K562 (cell line): Measurements from ENCODE around the gene KIZ. TPM values are rescaled to one million over a fixed set of nuclear protein-coding genes. Genes with fewer than 3 reads are reported as not detected.

Experiments used
- ATAC-seq: fragments of 200-7000 bp; cut with Tn5 transposase; 3 replicates; pipeline ENCODE4 v1.9.1; 2020; ENCODE audit warnings: moderate library complexity
- BruUV-seq: library from RNA; stranded (reverse); fragments of 400-500 nt; replicated peaks from 2 replicates; lab custom pipeline; 2021; lab: Mats Ljungman, UMichigan
- CTCF ChIA-PET: fragments of 300-600 bp; formaldehyde crosslinking; extraction: SDS; loops from one replicate; lab custom pipeline; 2021; ENCODE audit warnings: low intra/inter-chr PET ratio; lab: Yijun Ruan, JAX
- POLR2A ChIA-PET: fragments of 300-600, 350-650 bp; sonication (Branson Sonifier 250); formaldehyde crosslinking; extraction: SDS; loops from one replicate; lab custom pipeline; 2021; ENCODE audit warnings: antibody characterized with exemption, inconsistent platforms; lab: Yijun Ruan, JAX
- DNase-seq, 4 experiments: peaks; one replicate each; pipeline versions ENCODE4 v3.0.0 to v3.0.0-alpha.2; 2011 to 2018; ENCODE audit warnings: low spot score in 3 of 4, mixed read lengths in 3 of 4; ENCODE audit errors: extremely low read depth in 1 of 4
- FAIRE-seq: peaks from 2 replicates; lab custom pipeline; 2011; peaks lifted over from hg19 to GRCh38; lab: Jason Lieb, UNC
- H2AFZ ChIP-seq: 2 replicates; pipeline ENCODE4 v1.6.0; 2011; ENCODE audit warnings: low read depth, low read length, control low read depth, inconsistent platforms
- H3K27ac ChIP-seq: fragments of 200-600 bp; 3 replicates; pipeline ENCODE4 v1.8.0; 2011; ENCODE audit warnings: low read depth, mild to moderate bottlenecking, control low read depth, inconsistent platforms, low read length, moderate library complexity, mixed read lengths; ENCODE audit errors: extremely low read depth
- H3K27me3 ChIP-seq, 2 experiments: fragments of 300-600 bp in 1 of 2; 2 replicates in 1 of 2; 3 replicates in 1 of 2; pipeline versions ENCODE4 v1.6.0 to v1.8.0; 2011; ENCODE audit warnings: inconsistent platforms in 2 of 2, low read length in 2 of 2, mild to moderate bottlenecking in 1 of 2, mixed read lengths in 1 of 2, moderate library complexity in 1 of 2; ENCODE audit not compliant: control insufficient read depth in 2 of 2, insufficient read depth in 2 of 2
- H3K36me3 ChIP-seq: fragments of 300-600 bp; 3 replicates; pipeline ENCODE4 v1.8.0; 2011; ENCODE audit warnings: mild to moderate bottlenecking, low read length, inconsistent platforms; ENCODE audit not compliant: control insufficient read depth, insufficient read depth
- H3K4me1 ChIP-seq, 2 experiments: fragments of 200-600 bp in 1 of 2; replicated peaks in 1 of 2; 2 replicates in 1 of 2; 3 replicates in 1 of 2; pipeline versions ENCODE4 v1.5.1 to v1.8.0; 2011; ENCODE audit warnings: inconsistent platforms in 2 of 2, low read length in 2 of 2, mild to moderate bottlenecking in 1 of 2, mixed read lengths in 1 of 2, moderate library complexity in 1 of 2; ENCODE audit not compliant: control insufficient read depth in 2 of 2, insufficient read depth in 2 of 2
- H3K4me2 ChIP-seq: 2 replicates; pipeline ENCODE4 v1.6.1; 2011; ENCODE audit warnings: low read length, control low read depth, inconsistent platforms, mixed read lengths; ENCODE audit not compliant: insufficient read depth
- H3K4me3 ChIP-seq: fragments of 200-600 bp; sonication (generic), shearing (Covaris generic); 2 replicates; pipeline ENCODE4 v1.5.1; 2016; ENCODE audit warnings: control low read depth, inconsistent platforms
- H3K79me2 ChIP-seq: fragments of 200-600 bp; 3 replicates; pipeline ENCODE4 v1.8.0; 2011; ENCODE audit warnings: low read length, inconsistent platforms; ENCODE audit not compliant: control insufficient read depth, insufficient read depth
- H3K9ac ChIP-seq, 2 experiments: 2 replicates each; pipeline versions ENCODE4 v1.6.0 to v1.6.1; 2011; ENCODE audit warnings: low read depth in 2 of 2, low read length in 2 of 2, control low read depth in 1 of 2, inconsistent platforms in 1 of 2, mild to moderate bottlenecking in 1 of 2, mixed read lengths in 1 of 2; ENCODE audit not compliant: insufficient read depth in 1 of 2
- H3K9me1 ChIP-seq: one replicate; pipeline ENCODE4 v1.6.0; 2011; ENCODE audit warnings: inconsistent platforms, mild to moderate bottlenecking, low read length, moderate library complexity; ENCODE audit not compliant: control insufficient read depth, insufficient read depth
- H3K9me3 ChIP-seq: replicated peaks from 2 replicates; pipeline ENCODE4 v1.5.1; 2011; ENCODE audit warnings: low read depth, low read length, inconsistent platforms; ENCODE audit not compliant: control insufficient read depth, insufficient read depth
- H4K20me1 ChIP-seq: replicated peaks from 2 replicates; pipeline ENCODE4 v1.6.1; 2011; ENCODE audit warnings: low read length, inconsistent platforms, mixed read lengths; ENCODE audit not compliant: control insufficient read depth, insufficient read depth
- WGBS: fragments of 100-300 bp; shearing (Covaris generic); methylation state at CpG from one replicate; pipeline ENCODE4 v1.1.6; 2016; ENCODE audit warnings: low coverage, mixed read lengths; ENCODE audit not compliant: insufficient coverage; ENCODE audit errors: missing lambda C conversion rate; 5-methylcytosine and 5-hydroxymethylcytosine counted together
- in situ Hi-C: fragments of 300-500 bp; cut with MboI; formaldehyde crosslinking; loops from 4 replicates; pipeline ENCODE4 v1.15.0; 2018; ENCODE audit warnings: inconsistent platforms, mixed read lengths
- intact Hi-C: fragments of 100-400 bp; cut with micrococcal nuclease; formaldehyde crosslinking; loops from 2 replicates; pipeline ENCODE4 v1.14.2; 2022
- polyA plus RNA-seq, 8 experiments: library from polyadenylated mRNA; depleted of rRNA in 4 of 8; stranded (reverse) in 5 of 8; unstranded in 3 of 8; fragments of >200 nt; fragmentation: Nextera tagmentation in 2 of 8; fragmentation: Illumina TruSeq in 1 of 8; extraction: Ambion mirVana in 2 of 8; extraction: Trizol in 1 of 8; gene quantifications; 2 replicates each; pipeline versions ENCODE4 v1.2.1 to v1.2.3, GENCODE V29; 2011 to 2014; ENCODE audit warnings: inconsistent platforms in 1 of 8, missing spikeins in 1 of 8
- total RNA-seq, 7 experiments: library from RNA; depleted of rRNA in 6 of 7; stranded (reverse); fragments of >200 nt in 6 of 7; fragmentation: Illumina TruSeq in 2 of 7; extraction: Trizol in 2 of 7; gene quantifications; 2 replicates each; pipeline versions ENCODE4 v1.2.1 to v1.2.3, GENCODE V29; 2011 to 2021; ENCODE audit warnings: low replicate concordance in 1 of 7
- TF ChIP-seq, protein P1 (sequence below): fragments of 450-650 bp; IDR thresholded peaks from 2 replicates; pipeline ENCODE4 v1.6.1; 2017; ENCODE audit warnings: antibody characterized with exemption, mild to moderate bottlenecking
- TF ChIP-seq, protein P2 (sequence below): fragments of 200-600 bp; sonication (generic); IDR thresholded peaks from one replicate; pipeline ENCODE4 v1.6.1; 2012; ENCODE audit warnings: mild to moderate bottlenecking, low read depth, low read length, inconsistent platforms

KIZ gene
- total and polyA plus RNA-seq, 9 of the 15 experiments (the other 6 are each of a cell fraction or from before 2014, with no cell fraction given) = 4.9 to 21.1 (median 13.5) TPM

DNA sequence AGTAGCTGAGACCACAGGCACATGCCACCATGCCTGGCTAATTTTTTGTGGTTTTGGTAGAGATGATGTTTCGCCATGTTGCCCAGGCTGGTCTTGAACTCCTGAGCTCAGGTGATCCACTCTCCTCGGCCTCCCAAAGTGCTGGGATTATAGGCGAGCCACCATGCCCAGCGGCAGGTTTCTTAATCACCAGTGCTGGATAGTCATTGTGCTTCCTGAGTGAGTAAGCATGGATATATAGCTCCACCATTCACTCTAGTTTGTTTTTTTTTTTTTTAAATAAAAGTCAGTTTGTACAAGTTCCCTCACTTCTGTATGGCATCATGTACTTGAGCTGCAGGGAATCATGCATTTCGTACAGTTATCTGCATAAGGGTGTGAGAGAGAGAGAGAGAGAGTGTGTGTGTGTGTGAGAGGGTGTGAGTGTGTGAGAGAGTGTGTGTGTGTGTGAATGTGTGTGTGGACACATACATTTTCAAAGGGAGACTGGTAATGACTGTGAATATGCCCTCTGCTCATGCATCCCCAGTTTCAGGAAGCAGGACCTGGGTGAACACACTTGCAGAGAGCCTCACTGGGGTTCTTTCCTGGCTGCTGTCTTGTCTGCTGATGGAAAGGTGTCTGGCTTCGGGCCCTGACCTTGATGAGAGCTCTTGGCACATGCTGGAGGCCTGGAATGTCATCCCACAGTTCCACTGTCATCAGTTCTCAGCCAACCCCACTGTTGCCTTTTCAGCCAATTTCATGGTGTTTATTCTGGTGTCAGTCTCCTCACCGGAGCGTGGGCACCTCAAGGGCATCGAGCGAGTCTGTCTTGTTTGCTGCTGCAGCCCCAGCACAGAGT, 112.3 kb downstream of the KIZ start:
- in situ Hi-C loops = loop anchor here (5.0 kb wide), 1 partner anchor 264 kb away; no protein-coding TSS in a partner anchor
- TF ChIP-seq, protein P1, sequence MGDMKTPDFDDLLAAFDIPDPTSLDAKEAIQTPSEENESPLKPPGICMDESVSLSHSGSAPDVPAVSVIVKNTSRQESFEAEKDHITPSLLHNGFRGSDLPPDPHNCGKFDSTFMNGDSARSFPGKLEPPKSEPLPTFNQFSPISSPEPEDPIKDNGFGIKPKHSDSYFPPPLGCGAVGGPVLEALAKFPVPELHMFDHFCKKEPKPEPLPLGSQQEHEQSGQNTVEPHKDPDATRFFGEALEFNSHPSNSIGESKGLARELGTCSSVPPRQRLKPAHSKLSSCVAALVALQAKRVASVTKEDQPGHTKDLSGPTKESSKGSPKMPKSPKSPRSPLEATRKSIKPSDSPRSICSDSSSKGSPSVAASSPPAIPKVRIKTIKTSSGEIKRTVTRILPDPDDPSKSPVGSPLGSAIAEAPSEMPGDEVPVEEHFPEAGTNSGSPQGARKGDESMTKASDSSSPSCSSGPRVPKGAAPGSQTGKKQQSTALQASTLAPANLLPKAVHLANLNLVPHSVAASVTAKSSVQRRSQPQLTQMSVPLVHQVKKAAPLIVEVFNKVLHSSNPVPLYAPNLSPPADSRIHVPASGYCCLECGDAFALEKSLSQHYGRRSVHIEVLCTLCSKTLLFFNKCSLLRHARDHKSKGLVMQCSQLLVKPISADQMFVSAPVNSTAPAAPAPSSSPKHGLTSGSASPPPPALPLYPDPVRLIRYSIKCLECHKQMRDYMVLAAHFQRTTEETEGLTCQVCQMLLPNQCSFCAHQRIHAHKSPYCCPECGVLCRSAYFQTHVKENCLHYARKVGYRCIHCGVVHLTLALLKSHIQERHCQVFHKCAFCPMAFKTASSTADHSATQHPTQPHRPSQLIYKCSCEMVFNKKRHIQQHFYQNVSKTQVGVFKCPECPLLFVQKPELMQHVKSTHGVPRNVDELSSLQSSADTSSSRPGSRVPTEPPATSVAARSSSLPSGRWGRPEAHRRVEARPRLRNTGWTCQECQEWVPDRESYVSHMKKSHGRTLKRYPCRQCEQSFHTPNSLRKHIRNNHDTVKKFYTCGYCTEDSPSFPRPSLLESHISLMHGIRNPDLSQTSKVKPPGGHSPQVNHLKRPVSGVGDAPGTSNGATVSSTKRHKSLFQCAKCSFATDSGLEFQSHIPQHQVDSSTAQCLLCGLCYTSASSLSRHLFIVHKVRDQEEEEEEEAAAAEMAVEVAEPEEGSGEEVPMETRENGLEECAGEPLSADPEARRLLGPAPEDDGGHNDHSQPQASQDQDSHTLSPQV = no peak
- TF ChIP-seq, protein P2, sequence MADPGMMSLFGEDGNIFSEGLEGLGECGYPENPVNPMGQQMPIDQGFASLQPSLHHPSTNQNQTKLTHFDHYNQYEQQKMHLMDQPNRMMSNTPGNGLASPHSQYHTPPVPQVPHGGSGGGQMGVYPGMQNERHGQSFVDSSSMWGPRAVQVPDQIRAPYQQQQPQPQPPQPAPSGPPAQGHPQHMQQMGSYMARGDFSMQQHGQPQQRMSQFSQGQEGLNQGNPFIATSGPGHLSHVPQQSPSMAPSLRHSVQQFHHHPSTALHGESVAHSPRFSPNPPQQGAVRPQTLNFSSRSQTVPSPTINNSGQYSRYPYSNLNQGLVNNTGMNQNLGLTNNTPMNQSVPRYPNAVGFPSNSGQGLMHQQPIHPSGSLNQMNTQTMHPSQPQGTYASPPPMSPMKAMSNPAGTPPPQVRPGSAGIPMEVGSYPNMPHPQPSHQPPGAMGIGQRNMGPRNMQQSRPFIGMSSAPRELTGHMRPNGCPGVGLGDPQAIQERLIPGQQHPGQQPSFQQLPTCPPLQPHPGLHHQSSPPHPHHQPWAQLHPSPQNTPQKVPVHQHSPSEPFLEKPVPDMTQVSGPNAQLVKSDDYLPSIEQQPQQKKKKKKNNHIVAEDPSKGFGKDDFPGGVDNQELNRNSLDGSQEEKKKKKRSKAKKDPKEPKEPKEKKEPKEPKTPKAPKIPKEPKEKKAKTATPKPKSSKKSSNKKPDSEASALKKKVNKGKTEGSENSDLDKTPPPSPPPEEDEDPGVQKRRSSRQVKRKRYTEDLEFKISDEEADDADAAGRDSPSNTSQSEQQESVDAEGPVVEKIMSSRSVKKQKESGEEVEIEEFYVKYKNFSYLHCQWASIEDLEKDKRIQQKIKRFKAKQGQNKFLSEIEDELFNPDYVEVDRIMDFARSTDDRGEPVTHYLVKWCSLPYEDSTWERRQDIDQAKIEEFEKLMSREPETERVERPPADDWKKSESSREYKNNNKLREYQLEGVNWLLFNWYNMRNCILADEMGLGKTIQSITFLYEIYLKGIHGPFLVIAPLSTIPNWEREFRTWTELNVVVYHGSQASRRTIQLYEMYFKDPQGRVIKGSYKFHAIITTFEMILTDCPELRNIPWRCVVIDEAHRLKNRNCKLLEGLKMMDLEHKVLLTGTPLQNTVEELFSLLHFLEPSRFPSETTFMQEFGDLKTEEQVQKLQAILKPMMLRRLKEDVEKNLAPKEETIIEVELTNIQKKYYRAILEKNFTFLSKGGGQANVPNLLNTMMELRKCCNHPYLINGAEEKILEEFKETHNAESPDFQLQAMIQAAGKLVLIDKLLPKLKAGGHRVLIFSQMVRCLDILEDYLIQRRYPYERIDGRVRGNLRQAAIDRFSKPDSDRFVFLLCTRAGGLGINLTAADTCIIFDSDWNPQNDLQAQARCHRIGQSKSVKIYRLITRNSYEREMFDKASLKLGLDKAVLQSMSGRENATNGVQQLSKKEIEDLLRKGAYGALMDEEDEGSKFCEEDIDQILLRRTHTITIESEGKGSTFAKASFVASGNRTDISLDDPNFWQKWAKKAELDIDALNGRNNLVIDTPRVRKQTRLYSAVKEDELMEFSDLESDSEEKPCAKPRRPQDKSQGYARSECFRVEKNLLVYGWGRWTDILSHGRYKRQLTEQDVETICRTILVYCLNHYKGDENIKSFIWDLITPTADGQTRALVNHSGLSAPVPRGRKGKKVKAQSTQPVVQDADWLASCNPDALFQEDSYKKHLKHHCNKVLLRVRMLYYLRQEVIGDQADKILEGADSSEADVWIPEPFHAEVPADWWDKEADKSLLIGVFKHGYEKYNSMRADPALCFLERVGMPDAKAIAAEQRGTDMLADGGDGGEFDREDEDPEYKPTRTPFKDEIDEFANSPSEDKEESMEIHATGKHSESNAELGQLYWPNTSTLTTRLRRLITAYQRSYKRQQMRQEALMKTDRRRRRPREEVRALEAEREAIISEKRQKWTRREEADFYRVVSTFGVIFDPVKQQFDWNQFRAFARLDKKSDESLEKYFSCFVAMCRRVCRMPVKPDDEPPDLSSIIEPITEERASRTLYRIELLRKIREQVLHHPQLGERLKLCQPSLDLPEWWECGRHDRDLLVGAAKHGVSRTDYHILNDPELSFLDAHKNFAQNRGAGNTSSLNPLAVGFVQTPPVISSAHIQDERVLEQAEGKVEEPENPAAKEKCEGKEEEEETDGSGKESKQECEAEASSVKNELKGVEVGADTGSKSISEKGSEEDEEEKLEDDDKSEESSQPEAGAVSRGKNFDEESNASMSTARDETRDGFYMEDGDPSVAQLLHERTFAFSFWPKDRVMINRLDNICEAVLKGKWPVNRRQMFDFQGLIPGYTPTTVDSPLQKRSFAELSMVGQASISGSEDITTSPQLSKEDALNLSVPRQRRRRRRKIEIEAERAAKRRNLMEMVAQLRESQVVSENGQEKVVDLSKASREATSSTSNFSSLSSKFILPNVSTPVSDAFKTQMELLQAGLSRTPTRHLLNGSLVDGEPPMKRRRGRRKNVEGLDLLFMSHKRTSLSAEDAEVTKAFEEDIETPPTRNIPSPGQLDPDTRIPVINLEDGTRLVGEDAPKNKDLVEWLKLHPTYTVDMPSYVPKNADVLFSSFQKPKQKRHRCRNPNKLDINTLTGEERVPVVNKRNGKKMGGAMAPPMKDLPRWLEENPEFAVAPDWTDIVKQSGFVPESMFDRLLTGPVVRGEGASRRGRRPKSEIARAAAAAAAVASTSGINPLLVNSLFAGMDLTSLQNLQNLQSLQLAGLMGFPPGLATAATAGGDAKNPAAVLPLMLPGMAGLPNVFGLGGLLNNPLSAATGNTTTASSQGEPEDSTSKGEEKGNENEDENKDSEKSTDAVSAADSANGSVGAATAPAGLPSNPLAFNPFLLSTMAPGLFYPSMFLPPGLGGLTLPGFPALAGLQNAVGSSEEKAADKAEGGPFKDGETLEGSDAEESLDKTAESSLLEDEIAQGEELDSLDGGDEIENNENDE = no peak

More for the DNA sequence above, 112.3 kb downstream of the KIZ start:
- H3K36me3 ChIP-seq = no peaks in the 10 kb centered on the region
- intact Hi-C loops = loop anchor here (10.0 kb wide), 1 partner anchor 183 kb away; no protein-coding TSS in a partner anchor
- no peak for ATAC-seq
- no peaks in the 10 kb centered on the region for H4K20me1 ChIP-seq
- no peaks in the 10 kb centered on the region for H3K9me3 ChIP-seq
- no peak overlapping the region for H3K4me3 ChIP-seq
- no peak overlapping the region for H3K4me2 ChIP-seq
- ChIA-PET POLR2A (no interaction called here), CTCF (interaction anchor here (4.2 kb wide), 1 partner anchor 267 kb away, joined by 87 read pairs; no protein-coding TSS in a partner anchor)
- no peak overlapping the region for H2AFZ ChIP-seq
- H3K9ac ChIP-seq = no peak overlapping the region
- H3K79me2 ChIP-seq = no peaks in the 10 kb centered on the region
- H3K9me1 ChIP-seq = no peaks in the 10 kb centered on the region
- H3K4me1 ChIP-seq = no peaks in the 10 kb centered on the region
- no peak overlapping the region for H3K27ac ChIP-seq
- WGBS = 60% methylated on average over 1 of the region's 10 CpGs
- BruUV-seq = no TSS peak
- no peaks in the 10 kb centered on the region for H3K27me3 ChIP-seq
- no peak for DNase-seq
- FAIRE-seq = no peak
